GM12878 (cell line): Measurements from ENCODE around the gene MEGF6. TPM values are rescaled to one million over a fixed set of nuclear protein-coding genes. Genes with fewer than 3 reads are reported as not detected.

ENCODE experiments used
- ATAC-seq: fragments of 200-7000 bp; cut with Tn5 transposase; 3 replicates; pipeline ENCODE4 v1.9.1; 2020; ENCODE audit warnings: mild to moderate bottlenecking, moderate library complexity
- BruUV-seq: library from RNA; stranded (reverse); fragments of 400-500 nt; replicated peaks from 2 replicates; lab custom pipeline; 2021; lab: Mats Ljungman, UMichigan
- CTCF ChIA-PET: fragments of 300-600 bp; sonication (Branson Sonifier 250); formaldehyde crosslinking; extraction: SDS; loops from one replicate; lab custom pipeline; 2021; ENCODE audit warnings: inconsistent platforms; lab: Yijun Ruan, JAX
- POLR2A ChIA-PET: fragments of 350-600 bp; formaldehyde crosslinking; extraction: SDS; loops from one replicate; lab custom pipeline; 2021; ENCODE audit warnings: inconsistent platforms; lab: Charles Lee
- RAD21 ChIA-PET: fragments of 300-600 bp; sonication (Branson Sonifier 250); formaldehyde crosslinking; loops from one replicate; lab custom pipeline; 2023; ENCODE audit warnings: antibody characterized with exemption; ENCODE audit not compliant: unreplicated experiment; lab: Charles Lee
- SMC1A ChIA-PET: fragments of 300-600 bp; sonication (Branson Sonifier 250); formaldehyde crosslinking; loops from one replicate; lab custom pipeline; 2023; ENCODE audit not compliant: unreplicated experiment, uncharacterized antibody; lab: Charles Lee
- DNase-seq: peaks from one replicate; pipeline ENCODE4 v3.0.0-alpha.2; 2011; ENCODE audit warnings: low read depth, low spot score
- FAIRE-seq: peaks from 3 replicates; lab custom pipeline; 2011; peaks lifted over from hg19 to GRCh38; lab: Jason Lieb, UNC
- H2AFZ ChIP-seq: 2 replicates; pipeline ENCODE4 v1.6.0; 2011; ENCODE audit warnings: low read depth, low read length, control low read depth; ENCODE audit not compliant: control insufficient read depth
- H3K27ac ChIP-seq: 2 replicates; pipeline ENCODE4 v1.5.1; 2011; ENCODE audit warnings: control low read depth; ENCODE audit not compliant: control insufficient read depth, insufficient read depth
- H3K27me3 ChIP-seq, 2 experiments: replicated peaks in 1 of 2; 2 replicates each; pipeline versions ENCODE4 v1.6.0 to v1.6.1; 2011; ENCODE audit warnings: low read length in 1 of 2; ENCODE audit not compliant: control insufficient read depth in 2 of 2, insufficient read depth in 2 of 2
- H3K36me3 ChIP-seq, 2 experiments: 2 replicates each; pipeline ENCODE4 v1.5.1; 2011; ENCODE audit warnings: low read length in 1 of 2; ENCODE audit not compliant: control insufficient read depth in 2 of 2, insufficient read depth in 2 of 2
- H3K4me1 ChIP-seq: 2 replicates; pipeline ENCODE4 v1.6.1; 2011; ENCODE audit warnings: mild to moderate bottlenecking, low read length, moderate library complexity, mixed read lengths; ENCODE audit not compliant: control insufficient read depth, insufficient read depth
- H3K4me2 ChIP-seq: 2 replicates; pipeline ENCODE4 v1.6.0; 2011; ENCODE audit warnings: control low read depth; ENCODE audit not compliant: control insufficient read depth, insufficient read depth
- H3K4me3 ChIP-seq: fragments of 200-600 bp; sonication (generic); 2 replicates; pipeline ENCODE4 v1.5.1; 2016
- H3K79me2 ChIP-seq: 2 replicates; pipeline ENCODE4 v1.6.0; 2011; ENCODE audit warnings: low read length; ENCODE audit not compliant: control insufficient read depth, insufficient read depth
- H3K9ac ChIP-seq: 2 replicates; pipeline ENCODE4 v1.8.0; 2011; ENCODE audit warnings: low read length, control low read depth, mixed read lengths; ENCODE audit not compliant: control insufficient read depth, insufficient read depth
- H3K9me3 ChIP-seq: replicated peaks from 3 replicates; pipeline ENCODE4 v1.5.1; 2011; ENCODE audit warnings: mild to moderate bottlenecking, low read length; ENCODE audit not compliant: control insufficient read depth, insufficient read depth
- H4K20me1 ChIP-seq: 2 replicates; pipeline ENCODE4 v1.6.0; 2011; ENCODE audit not compliant: control insufficient read depth, insufficient read depth
- FOS ChIP-seq: IDR thresholded peaks from 3 replicates; pipeline ENCODE4 v1.6.1; 2011; ENCODE audit warnings: borderline replicate concordance; ENCODE audit not compliant: insufficient read length; ENCODE audit errors: extremely low read depth
- FOXK2 ChIP-seq: fragments of 450-650 bp; IDR thresholded peaks from 2 replicates; pipeline ENCODE4 v1.6.1; 2017; ENCODE audit warnings: mild to moderate bottlenecking, moderate library complexity
- NFIC ChIP-seq: IDR thresholded peaks from 2 replicates; pipeline ENCODE4 v1.6.1; 2012; ENCODE audit warnings: low read depth, mild to moderate bottlenecking, inconsistent platforms, low read length, moderate library complexity
- NRF1 ChIP-seq: conservative IDR thresholded peaks from 2 replicates; pipeline ENCODE4 v1.6.1; 2011; ENCODE audit warnings: mild to moderate bottlenecking, low read depth, low read length, improper control_type of control experiment
- POLR2A ChIP-seq: IDR thresholded peaks from 2 replicates; pipeline ENCODE4 v1.6.1; 2011; ENCODE audit warnings: low read depth, mild to moderate bottlenecking, low read length
- SIN3A ChIP-seq: IDR thresholded peaks from 2 replicates; pipeline ENCODE4 v1.6.1; 2012; ENCODE audit warnings: low read depth, low read length, improper control_type of control experiment
- SREBF1 ChIP-seq: IDR thresholded peaks from 2 replicates; pipeline ENCODE4 v1.6.1; 2012; ENCODE audit warnings: mild to moderate bottlenecking, low read length
- TBL1XR1 ChIP-seq: IDR thresholded peaks from 2 replicates; pipeline ENCODE4 v1.6.1; 2012; ENCODE audit warnings: low read depth, low read length, improper control_type of control experiment
- WRNIP1 ChIP-seq: IDR thresholded peaks from 2 replicates; pipeline ENCODE4 v1.6.1; 2011; ENCODE audit warnings: low read depth, low read length, improper control_type of control experiment, borderline replicate concordance
- ZBED1 ChIP-seq: IDR thresholded peaks from 2 replicates; pipeline ENCODE4 v1.6.1; 2016; ENCODE audit warnings: borderline replicate concordance
- ZNF24 ChIP-seq: fragments of 450-650 bp; IDR thresholded peaks from 2 replicates; pipeline ENCODE4 v1.6.1; 2017; ENCODE audit warnings: antibody characterized with exemption, mild to moderate bottlenecking
- WGBS: methylation state at CpG from one replicate; pipeline ENCODE4 v1.1.6; 2016; ENCODE audit warnings: low lambda C conversion rate; ENCODE audit not compliant: insufficient replicate concordance, insufficient coverage; ENCODE audit errors: missing lambda C conversion rate; 5-methylcytosine and 5-hydroxymethylcytosine counted together
- in situ Hi-C: fragments of 300-500 bp; cut with MboI; formaldehyde crosslinking; loops from 9 replicates; pipeline ENCODE4 v1.14.3; 2018; ENCODE audit warnings: mixed read lengths
- intact Hi-C: fragments of 100-400 bp; cut with micrococcal nuclease; formaldehyde crosslinking; loops from one replicate; pipeline ENCODE4 v1.14.2; 2022; ENCODE audit not compliant: unreplicated experiment
- polyA plus RNA-seq, 11 experiments: library from polyadenylated mRNA; depleted of rRNA in 4 of 11; unstranded in 6 of 11; stranded (reverse) in 5 of 11; fragments of >200 nt; fragmentation: Nextera tagmentation in 4 of 11; fragmentation: Illumina TruSeq in 1 of 11; extraction: Ambion mirVana in 4 of 11; extraction: Trizol in 1 of 11; gene quantifications; 1 replicate in 1 of 11; 2 replicates in 10 of 11; pipeline versions ENCODE4 v1.2.1 to v1.2.3, GENCODE V29; 2011 to 2016; ENCODE audit warnings: inconsistent platforms in 2 of 11, missing spikeins in 2 of 11, low read depth in 1 of 11
- total RNA-seq, 4 experiments: library from RNA; depleted of rRNA in 3 of 4; stranded (reverse); fragments of >200 nt in 3 of 4; fragmentation: Illumina TruSeq in 1 of 4; extraction: Trizol in 1 of 4; gene quantifications; 2 replicates each; pipeline versions ENCODE4 v1.2.1 to v1.2.3, GENCODE V29; 2013 to 2021
- TF ChIP-seq, protein P1 (sequence below): fragments of 450-650 bp; IDR thresholded peaks from 2 replicates; pipeline ENCODE4 v1.6.1; 2017; ENCODE audit warnings: mild to moderate bottlenecking, moderate library complexity

MEGF6 gene
- total and polyA plus RNA-seq, 10 of the 15 experiments (the other 5 are each of a cell fraction or from before 2014, with no cell fraction given): 0.03 to 0.41 TPM; not detected in 8

DNA sequence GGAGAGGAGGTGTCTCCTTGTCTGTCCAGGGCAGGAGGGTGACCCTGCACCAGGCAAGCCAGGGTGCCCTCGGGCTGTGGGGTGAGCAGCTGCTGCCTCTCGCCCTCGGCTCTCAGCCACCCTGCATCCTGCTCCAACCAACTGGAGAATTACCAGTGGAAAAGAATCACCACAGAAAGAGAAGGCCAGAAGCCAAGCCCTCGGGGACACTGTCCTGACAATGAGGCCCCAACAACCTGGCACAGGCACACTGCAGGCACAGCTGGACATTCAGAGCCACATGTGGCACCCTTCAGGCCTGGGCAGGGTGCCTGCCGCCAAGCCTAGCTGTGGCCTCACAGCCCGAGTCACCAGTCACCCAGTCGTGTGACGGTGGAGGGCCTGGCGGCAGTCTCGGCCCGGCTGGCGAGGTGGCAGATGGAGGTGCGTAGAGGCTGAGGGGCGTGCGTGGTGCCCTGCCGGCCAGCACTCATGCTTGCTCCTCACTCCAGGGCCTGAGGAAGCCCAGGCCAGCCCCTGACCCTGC lies 12.0 kb downstream of the MEGF6 start:
- no peak overlapping the region for H3K27ac ChIP-seq

More for the DNA sequence above, 12.0 kb downstream of the MEGF6 start:
- H3K4me3 ChIP-seq: no peak overlapping the region
- 68% methylated on average over 13 of the region's 16 CpGs for WGBS
- no TSS peak for BruUV-seq
- CTCF ChIA-PET: interaction anchor here (1.0 kb wide), 1 partner anchor 15 kb away, joined by 3 read pairs; no protein-coding TSS in a partner anchor
- no peak overlapping the region for H2AFZ ChIP-seq
- H3K9me3 ChIP-seq: no peaks in the 10 kb centered on the region
- no peaks in the 10 kb centered on the region for H4K20me1 ChIP-seq
- no peaks in the 10 kb centered on the region; a peak in 1 of 4 replicates for H3K27me3 ChIP-seq
- no peak for TF ChIP-seq ZBED1
- TF ChIP-seq SIN3A: no peak
- no peak for TF ChIP-seq TBL1XR1
- no peak for TF ChIP-seq NRF1
- TF ChIP-seq POLR2A: no peak
- TF ChIP-seq FOS: no peak
- TF ChIP-seq WRNIP1: no peak
- TF ChIP-seq, protein P1, sequence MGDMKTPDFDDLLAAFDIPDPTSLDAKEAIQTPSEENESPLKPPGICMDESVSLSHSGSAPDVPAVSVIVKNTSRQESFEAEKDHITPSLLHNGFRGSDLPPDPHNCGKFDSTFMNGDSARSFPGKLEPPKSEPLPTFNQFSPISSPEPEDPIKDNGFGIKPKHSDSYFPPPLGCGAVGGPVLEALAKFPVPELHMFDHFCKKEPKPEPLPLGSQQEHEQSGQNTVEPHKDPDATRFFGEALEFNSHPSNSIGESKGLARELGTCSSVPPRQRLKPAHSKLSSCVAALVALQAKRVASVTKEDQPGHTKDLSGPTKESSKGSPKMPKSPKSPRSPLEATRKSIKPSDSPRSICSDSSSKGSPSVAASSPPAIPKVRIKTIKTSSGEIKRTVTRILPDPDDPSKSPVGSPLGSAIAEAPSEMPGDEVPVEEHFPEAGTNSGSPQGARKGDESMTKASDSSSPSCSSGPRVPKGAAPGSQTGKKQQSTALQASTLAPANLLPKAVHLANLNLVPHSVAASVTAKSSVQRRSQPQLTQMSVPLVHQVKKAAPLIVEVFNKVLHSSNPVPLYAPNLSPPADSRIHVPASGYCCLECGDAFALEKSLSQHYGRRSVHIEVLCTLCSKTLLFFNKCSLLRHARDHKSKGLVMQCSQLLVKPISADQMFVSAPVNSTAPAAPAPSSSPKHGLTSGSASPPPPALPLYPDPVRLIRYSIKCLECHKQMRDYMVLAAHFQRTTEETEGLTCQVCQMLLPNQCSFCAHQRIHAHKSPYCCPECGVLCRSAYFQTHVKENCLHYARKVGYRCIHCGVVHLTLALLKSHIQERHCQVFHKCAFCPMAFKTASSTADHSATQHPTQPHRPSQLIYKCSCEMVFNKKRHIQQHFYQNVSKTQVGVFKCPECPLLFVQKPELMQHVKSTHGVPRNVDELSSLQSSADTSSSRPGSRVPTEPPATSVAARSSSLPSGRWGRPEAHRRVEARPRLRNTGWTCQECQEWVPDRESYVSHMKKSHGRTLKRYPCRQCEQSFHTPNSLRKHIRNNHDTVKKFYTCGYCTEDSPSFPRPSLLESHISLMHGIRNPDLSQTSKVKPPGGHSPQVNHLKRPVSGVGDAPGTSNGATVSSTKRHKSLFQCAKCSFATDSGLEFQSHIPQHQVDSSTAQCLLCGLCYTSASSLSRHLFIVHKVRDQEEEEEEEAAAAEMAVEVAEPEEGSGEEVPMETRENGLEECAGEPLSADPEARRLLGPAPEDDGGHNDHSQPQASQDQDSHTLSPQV: no peak
- no peak for TF ChIP-seq FOXK2
- TF ChIP-seq ZNF24: no peak
- TF ChIP-seq NFIC: no peak
- no peak for TF ChIP-seq SREBF1
- DNase-seq (no peak), FAIRE-seq (no peak), ATAC-seq (no peak)
- POLR2A ChIA-PET: no interaction called here
- intact Hi-C loops: no loop called here
- H3K36me3 ChIP-seq: no peaks in the 10 kb centered on the region
- in situ Hi-C loops: no loop called here
- RAD21 ChIA-PET: interaction anchor here (1.0 kb wide), 1 partner anchor 20 kb away, joined by 3 read pairs; no protein-coding TSS in a partner anchor
- H3K9ac ChIP-seq: no peak overlapping the region
- H3K4me1 ChIP-seq: 0 out of 2 replicates have a peak, but pooled peaks cover 4% of the 10 kb centered on the region
- no peaks in the 10 kb centered on the region for H3K79me2 ChIP-seq
- SMC1A ChIA-PET: no interaction called here
- H3K4me2 ChIP-seq: no peak overlapping the region
